ENCODE results near the gene FBXO5. TPM values are rescaled to one million over a fixed set of nuclear protein-coding genes. Genes with fewer than 3 reads are reported as not detected.

Gene FBXO5
- polyA plus RNA-seq, 1 donor (not counting 4 experiments of a cell fraction or from before 2014, with no cell fraction given) = 9.0 TPM

DNA sequence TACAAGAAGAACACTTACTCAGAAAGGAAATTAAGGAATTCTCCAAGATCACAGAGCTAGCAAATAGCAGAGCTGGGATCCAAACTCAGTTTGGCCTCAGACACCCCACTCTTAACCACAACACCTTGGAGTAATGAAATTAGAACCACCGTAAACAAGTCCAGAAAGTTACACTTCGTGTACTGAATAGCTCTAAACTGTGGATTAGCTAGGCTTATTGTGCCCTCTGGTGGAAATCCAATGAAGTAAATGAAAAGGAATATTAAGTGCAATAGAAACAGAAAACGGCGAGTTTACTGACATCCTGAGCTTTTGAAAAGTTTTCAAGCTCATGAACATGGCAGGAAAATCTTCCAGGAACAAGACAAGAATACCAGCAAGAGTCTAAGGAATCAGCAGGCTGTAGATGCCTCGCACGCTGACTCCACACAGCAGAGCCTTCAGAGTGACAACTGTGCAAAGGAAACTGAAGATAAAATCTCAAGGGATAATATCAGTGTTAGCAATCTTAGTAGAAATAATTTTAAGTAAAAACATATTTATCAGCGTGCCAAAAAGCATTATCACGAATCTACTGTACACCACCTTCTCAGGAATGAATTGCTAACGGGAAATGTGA, 34.6 kb downstream of the FBXO5 start:
- dilution Hi-C loops (cut with MboI; ENCODE audit: extremely low pct_ligation_motif_present, low sequenced_read_pairs) = no loop called here
- no peaks in the 10 kb centered on the region for H3K36me3 ChIP-seq (ENCODE audit: control insufficient read depth in 2 of 2, extremely low read depth in 1 of 2, insufficient read depth in 2 of 2, low read length in 2 of 2)
- H3K9me1 ChIP-seq (ENCODE audit: control insufficient read depth, extremely low read depth, insufficient read depth, low read length) = no peaks in the 10 kb centered on the region
- peak overlapping the region; percentile 83 for H2AFZ ChIP-seq (ENCODE audit: control insufficient read depth, low read length)
- H3K79me2 ChIP-seq (ENCODE audit: control insufficient read depth, insufficient read depth, low read length) = no peaks in the 10 kb centered on the region
- H3K27me3 ChIP-seq (ENCODE audit: control insufficient read depth, extremely low read depth, insufficient read depth, low read length) = no peaks in the 10 kb centered on the region
- H3K9ac ChIP-seq (ENCODE audit: control insufficient read depth, extremely low read depth, insufficient read depth, low read length) = no peak overlapping the region
- no peak for TF ChIP-seq EZH2 (IDR thresholded peaks at IDR 0.05; ENCODE audit: low read length)
- TF ChIP-seq, protein P1, sequence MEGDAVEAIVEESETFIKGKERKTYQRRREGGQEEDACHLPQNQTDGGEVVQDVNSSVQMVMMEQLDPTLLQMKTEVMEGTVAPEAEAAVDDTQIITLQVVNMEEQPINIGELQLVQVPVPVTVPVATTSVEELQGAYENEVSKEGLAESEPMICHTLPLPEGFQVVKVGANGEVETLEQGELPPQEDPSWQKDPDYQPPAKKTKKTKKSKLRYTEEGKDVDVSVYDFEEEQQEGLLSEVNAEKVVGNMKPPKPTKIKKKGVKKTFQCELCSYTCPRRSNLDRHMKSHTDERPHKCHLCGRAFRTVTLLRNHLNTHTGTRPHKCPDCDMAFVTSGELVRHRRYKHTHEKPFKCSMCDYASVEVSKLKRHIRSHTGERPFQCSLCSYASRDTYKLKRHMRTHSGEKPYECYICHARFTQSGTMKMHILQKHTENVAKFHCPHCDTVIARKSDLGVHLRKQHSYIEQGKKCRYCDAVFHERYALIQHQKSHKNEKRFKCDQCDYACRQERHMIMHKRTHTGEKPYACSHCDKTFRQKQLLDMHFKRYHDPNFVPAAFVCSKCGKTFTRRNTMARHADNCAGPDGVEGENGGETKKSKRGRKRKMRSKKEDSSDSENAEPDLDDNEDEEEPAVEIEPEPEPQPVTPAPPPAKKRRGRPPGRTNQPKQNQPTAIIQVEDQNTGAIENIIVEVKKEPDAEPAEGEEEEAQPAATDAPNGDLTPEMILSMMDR (optimal IDR thresholded peaks at IDR 0.05 in 1 of 3, IDR thresholded peaks at IDR 0.05 in 1 of 3, conservative IDR thresholded peaks at IDR 0.05 in 1 of 3; ENCODE audit: extremely low read depth in 1 of 3, insufficient read depth in 2 of 3, low read length in 3 of 3) = peak in 2 of 3 experiments; percentile 37 to 61
- peak overlapping the region; percentile 50 for H3K4me2 ChIP-seq (ENCODE audit: control insufficient read depth, extremely low read depth, insufficient read depth, low read depth, low read length)
- no peaks in the 10 kb centered on the region for H3K9me3 ChIP-seq (ENCODE audit: control insufficient read depth, low read depth, low read length)
- peak; percentile 58 for FAIRE-seq
- H3K27ac ChIP-seq (ENCODE audit: control insufficient read depth, insufficient read depth, low read length) = no peak overlapping the region
- no peaks in the 10 kb centered on the region for H4K20me1 ChIP-seq (ENCODE audit: control insufficient read depth, extremely low read depth, insufficient read depth, low read length)
- H3K4me1 ChIP-seq (ENCODE audit: control insufficient read depth, extremely low read depth, insufficient read depth, low read length) = peaks cover 10% of the 10 kb centered on the region
- peak overlapping the region in 1 of 3 experiments; percentile 6 for H3K4me3 ChIP-seq (ENCODE audit: control insufficient read depth in 2 of 3, extremely low read depth in 1 of 3, insufficient read depth in 2 of 3, low read depth in 1 of 3, low read length in 3 of 3)
- DNase-seq (ENCODE audit: low read depth, low spot score) = no peak

DNA sequence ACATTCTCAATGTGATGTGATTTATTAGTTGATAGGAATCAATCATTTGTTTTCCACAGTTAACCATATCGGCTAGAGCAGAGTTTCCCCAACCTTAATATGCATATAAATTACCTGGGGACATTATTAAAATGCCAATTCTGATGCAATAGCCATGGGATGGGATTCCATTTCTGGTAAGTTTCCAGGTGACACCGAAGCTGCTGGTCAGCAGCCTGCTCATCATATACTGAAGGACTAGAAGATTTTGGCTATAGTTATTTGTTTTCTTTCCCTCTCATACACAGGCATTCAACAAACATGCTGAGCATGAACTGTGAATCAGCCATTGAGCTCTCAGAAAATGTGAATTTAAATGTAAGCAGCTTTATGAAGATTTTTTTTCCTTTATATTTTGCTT, 35.8 kb downstream of the FBXO5 start:
- Histone ChIP-seq H3K36me3 (ENCODE audit: control insufficient read depth in 2 of 2, extremely low read depth in 1 of 2, insufficient read depth in 2 of 2, low read length in 2 of 2) (no peaks in the 10 kb centered on the region), H3K9me3 (ENCODE audit: control insufficient read depth, low read depth, low read length) (no peaks in the 10 kb centered on the region), H3K9ac (ENCODE audit: control insufficient read depth, extremely low read depth, insufficient read depth, low read length) (no peak overlapping the region), H3K4me3 (ENCODE audit: control insufficient read depth in 2 of 3, extremely low read depth in 1 of 3, insufficient read depth in 2 of 3, low read depth in 1 of 3, low read length in 3 of 3) (no peak overlapping the region), H2AFZ (ENCODE audit: control insufficient read depth, low read length) (no peak overlapping the region), H3K4me1 (ENCODE audit: control insufficient read depth, extremely low read depth, insufficient read depth, low read length) (peaks cover 11% of the 10 kb centered on the region), H3K27me3 (ENCODE audit: control insufficient read depth, extremely low read depth, insufficient read depth, low read length) (no peaks in the 10 kb centered on the region), H4K20me1 (ENCODE audit: control insufficient read depth, extremely low read depth, insufficient read depth, low read length) (no peaks in the 10 kb centered on the region), H3K9me1 (ENCODE audit: control insufficient read depth, extremely low read depth, insufficient read depth, low read length) (no peaks in the 10 kb centered on the region), H3K4me2 (ENCODE audit: control insufficient read depth, extremely low read depth, insufficient read depth, low read depth, low read length) (no peak overlapping the region), H3K79me2 (ENCODE audit: control insufficient read depth, insufficient read depth, low read length) (no peaks in the 10 kb centered on the region), H3K27ac (ENCODE audit: control insufficient read depth, insufficient read depth, low read length) (no peak overlapping the region)
- FAIRE-seq (no peak), DNase-seq (ENCODE audit: low read depth, low spot score) (no peak)
- no peak for TF ChIP-seq EZH2 (IDR thresholded peaks at IDR 0.05; ENCODE audit: low read length)
- TF ChIP-seq, protein P1 (optimal IDR thresholded peaks at IDR 0.05 in 1 of 3, IDR thresholded peaks at IDR 0.05 in 1 of 3, conservative IDR thresholded peaks at IDR 0.05 in 1 of 3; ENCODE audit: extremely low read depth in 1 of 3, insufficient read depth in 2 of 3, low read length in 3 of 3) = no peak
- dilution Hi-C loops (cut with MboI; ENCODE audit: extremely low pct_ligation_motif_present, low sequenced_read_pairs) = no loop called here
